Dermis microvascular lymphatic vessel endothelial cell (primary cell): Measurements from ENCODE around the gene SLC25A38. TPM values are rescaled to one million over a fixed set of nuclear protein-coding genes. Genes with fewer than 3 reads are reported as not detected.
"Not testable (repeated sequence)": the region's sequence is repeated elsewhere in the genome, so short reads cannot be mapped to it uniquely, and the experiment has no call there.

ENCODE experiments used
- DNase-seq, 2 donors: peaks; one replicate each; pipeline versions ENCODE4 v3.0.0 to v3.0.0-alpha.2; 2010; ENCODE audit warnings: low read depth in 2 of 2
- total RNA-seq: library from RNA; depleted of rRNA; stranded (reverse); fragments of >200 nt; gene quantifications from 2 replicates; pipeline ENCODE4 v1.2.1, GENCODE V29; 2014

SLC25A38 gene
- total RNA-seq, 1 donor from 2014 or later = 13.5 TPM

- DNase-seq = peak in 1 of 2 donors; percentile 19
These were observed 24.1 kb downstream of the SLC25A38 start for GRCh38 chr3:39407259-39407629.

GRCh38 chr3:39407773-39408492 lies 24.8 kb downstream of the SLC25A38 start:
- DNase-seq = no peak

- no peak for DNase-seq
These were observed 25.6 kb downstream of the SLC25A38 start for GRCh38 chr3:39408493-39409372.

- DNase-seq = no peak
These were observed 26.5 kb downstream of the SLC25A38 start for GRCh38 chr3:39409514-39410136.

DNA sequence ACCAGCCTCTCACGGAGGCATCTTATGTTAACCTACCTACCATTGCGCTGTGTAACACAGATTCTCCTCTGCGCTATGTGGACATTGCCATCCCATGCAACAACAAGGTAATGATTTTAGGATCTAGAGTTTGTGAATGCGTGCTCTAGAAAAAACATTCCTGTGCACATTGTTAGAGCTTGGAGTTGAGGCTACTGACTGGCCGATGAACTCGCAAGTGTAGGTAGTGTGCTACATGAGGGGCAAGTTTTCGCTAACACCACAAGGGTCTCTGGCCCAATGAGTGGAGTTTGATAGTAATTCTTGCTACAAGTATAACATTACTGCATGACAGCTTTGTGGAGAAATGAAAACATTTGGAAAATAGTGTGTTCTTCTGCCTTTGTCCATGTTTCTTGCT lies 27.7 kb downstream of the SLC25A38 start:
- DNase-seq = no peak

DNA sequence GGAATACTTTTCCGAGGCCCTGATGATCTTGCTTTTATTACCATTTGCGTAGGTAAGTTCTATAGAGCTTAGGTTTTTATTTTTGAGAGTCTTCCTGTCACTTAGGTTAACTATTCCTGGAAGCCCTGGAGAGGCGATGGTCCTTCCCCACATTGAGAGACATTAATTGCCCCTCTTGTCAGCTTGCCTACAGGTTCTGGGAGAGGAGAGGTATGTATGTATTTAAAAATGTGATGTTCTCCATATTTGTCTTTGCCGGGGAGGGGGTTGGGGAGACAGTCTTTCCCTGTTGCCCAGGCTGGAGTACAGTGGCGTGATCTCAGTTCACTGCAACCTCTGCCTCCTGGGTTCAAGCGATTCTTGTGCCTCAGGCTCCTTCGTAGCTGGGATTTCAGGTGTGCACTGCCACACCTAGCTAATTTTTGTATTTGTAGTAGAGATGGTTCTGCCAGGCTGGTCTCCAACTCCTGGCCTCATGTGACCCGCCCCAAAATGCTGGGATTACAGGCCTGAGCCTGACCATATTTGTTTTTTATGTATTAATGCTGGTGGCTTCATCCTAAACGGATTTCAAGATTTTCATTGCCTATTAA lies 29.6 kb downstream of the SLC25A38 start:
- no peak for DNase-seq

DNA sequence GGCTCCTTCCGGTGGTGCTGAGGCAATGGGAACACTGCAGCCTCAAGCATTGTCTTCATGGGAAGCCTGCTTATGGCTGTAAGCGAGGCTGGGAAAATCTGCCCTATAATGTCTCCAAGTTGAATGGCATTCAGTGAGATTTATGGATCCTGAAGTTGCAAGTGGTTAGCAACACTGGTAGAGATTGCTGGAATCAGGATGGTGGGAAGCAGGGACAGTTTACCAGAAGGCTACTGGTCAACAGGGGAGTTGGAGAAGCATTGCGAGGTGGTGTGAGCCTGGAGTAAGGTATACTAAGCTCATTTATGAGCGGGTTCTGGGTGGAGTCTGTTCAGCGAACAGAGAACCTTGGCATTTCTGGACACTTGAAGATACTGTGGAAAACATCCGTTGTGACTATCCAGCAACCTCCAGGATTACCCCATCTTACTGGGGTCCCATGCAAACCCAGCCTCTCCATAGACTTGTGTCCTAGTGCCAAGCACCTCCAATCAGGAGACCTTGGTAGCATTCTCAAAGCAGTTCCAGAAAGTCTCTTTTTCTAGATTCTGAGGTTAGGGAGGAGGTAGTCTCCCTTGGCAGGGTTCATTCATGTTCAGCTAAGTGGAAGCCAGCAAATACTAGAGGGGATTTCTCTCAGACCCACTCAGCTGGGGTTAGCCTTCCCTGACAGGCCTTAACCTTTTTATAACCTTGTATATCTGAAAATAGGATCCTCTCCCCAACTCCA lies 30.7 kb downstream of the SLC25A38 start:
- DNase-seq = no peak

DNA sequence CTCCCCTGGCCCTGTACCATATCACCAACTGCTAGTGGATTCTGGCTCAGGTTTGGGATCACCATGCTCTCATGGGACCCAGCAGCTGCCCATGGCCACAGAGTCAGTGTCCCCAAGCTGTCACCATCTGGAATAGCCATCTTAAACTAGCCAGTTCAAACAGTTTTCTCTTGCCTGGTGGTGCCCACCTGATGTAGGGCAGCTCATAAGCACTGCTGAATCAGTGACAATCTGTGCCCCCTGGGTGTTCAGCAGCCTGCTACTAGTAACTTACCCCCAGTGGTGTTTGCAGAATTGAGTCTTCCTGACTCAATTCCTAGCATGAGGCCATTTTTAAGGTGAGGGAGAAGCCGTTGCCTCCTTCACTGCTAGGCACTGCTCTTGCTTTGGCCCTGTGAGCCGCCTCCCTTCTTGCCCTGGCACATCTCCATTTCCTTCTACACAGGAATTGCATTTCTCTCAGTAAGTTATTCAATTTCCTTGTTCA lies 31.3 kb downstream of the SLC25A38 start:
- no peak for DNase-seq

- not testable (repeated sequence) for DNase-seq
These were observed 32.1 kb downstream of the SLC25A38 start for GRCh38 chr3:39415302-39415701.

DNA sequence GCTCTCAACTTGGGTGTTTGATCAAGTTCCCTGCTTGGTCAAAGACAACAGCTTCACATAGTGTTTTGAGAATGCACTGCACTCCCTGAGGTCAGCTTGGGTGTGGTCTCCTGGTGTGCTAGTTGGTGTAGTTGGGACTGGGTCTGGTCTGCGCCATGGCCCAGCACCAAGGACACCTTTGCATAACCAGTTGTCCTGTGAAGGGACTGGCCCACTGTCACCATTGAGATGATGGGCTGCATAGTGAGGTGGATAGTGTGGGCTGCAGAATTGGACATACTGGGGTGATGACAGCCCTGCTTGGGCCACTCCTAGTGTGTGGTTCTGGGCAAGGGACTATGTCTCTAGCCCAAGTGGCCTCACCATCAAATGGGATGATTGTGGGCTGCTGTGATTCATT lies 32.8 kb downstream of the SLC25A38 start:
- no peak for DNase-seq

GRCh38 chr3:39416998-39417397 lies 33.8 kb downstream of the SLC25A38 start:
- not testable (repeated sequence) for DNase-seq

DNA sequence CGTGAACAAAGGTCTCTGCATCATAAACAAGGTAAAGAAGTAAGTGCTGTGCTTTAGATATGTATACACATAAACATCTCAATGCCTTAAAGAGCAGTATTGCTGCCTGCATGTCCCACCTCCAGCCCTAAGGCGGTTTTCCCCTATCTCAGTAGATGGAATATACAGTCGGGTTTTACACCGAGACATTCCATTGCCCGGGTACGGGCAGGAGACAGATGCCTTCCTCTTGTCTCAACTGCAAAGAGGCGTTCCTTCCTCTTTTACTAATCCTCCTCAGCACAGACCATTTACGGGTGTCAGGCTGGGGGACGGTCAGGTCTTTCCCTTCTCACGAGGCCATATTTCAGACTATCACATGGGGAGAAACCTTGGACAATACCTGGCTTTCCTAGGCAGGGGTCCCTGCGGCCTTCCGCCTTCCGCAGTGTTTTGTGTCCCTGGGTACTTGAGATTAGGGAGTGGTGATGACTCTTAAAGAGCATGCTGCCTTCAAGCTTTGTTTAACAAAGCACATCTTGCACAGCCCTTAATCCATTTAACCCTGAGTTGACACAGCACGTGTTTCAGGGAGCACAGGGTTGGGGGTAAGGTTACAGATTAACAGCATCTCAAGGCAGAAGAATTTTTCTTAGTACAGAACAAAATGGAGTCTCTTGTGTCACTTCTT lies 35.5 kb downstream of the SLC25A38 start:
- DNase-seq = not testable (repeated sequence)

DNA sequence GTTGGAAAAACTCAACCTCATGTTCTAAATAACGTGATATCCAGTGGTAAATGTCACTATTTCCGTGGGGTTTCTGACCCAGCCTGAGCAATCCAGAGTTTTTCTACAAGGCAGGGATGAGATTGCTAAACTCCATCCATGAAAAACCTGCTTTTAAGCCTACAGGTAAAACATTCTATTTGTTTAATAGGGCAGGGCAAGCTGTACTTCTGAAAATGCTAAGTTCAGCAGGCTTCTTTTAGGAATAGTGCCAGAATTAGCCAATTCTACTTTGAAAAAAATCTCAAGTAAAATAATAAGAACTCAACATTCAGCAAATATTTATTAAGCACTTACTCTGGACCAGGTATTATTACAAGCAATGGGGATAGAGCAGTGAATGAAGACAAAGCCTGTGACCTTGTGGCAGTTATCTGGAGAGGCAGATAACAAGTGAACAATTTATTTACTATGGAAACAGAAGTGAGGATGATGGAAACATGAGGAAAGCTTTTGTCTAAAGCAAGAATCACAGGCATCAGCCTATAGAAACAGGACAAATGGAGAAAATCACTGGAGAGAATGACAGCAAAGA lies 36.7 kb downstream of the SLC25A38 start:
- no peak for DNase-seq

GRCh38 chr3:39420543-39420942 lies 37.4 kb downstream of the SLC25A38 start:
- DNase-seq = no peak

DNA sequence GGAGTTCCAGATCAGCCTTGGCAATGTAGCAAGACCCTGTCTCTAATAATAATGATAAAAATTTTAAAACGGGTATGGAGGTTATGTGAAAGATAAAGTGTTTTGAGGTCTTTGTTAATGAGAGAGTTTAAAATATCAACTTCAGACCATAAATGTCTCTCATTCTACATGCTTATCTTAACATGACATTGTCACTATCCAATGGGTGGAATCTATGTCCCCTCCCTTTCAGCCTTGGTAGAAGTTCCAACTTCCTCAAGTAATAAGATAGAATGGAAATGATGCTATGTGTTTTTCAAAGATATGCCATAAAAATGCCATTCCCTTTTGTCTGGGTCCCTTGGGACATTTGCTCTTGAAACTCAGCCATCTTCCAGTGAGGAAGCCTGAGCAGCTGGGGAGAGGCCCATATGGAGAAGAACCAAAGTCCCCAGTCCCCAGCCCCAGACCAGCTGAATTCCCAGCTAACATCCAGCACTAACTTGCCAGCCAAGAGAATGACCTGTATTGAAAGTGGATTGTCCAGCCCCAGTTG lies 40.3 kb downstream of the SLC25A38 start:
- no peak for DNase-seq

- DNase-seq = no peak
These were observed 43.1 kb downstream of the SLC25A38 start for GRCh38 chr3:39426312-39426711.

GRCh38 chr3:39427506-39427905 lies 44.3 kb downstream of the SLC25A38 start:
- DNase-seq = no peak

GRCh38 chr3:39428745-39429201 lies 45.6 kb downstream of the SLC25A38 start:
- DNase-seq = peak; percentile 57 to 93

- no peak for DNase-seq
These were observed 46.3 kb downstream of the SLC25A38 start for GRCh38 chr3:39429466-39429865.

- no peak for DNase-seq
These were observed 49.2 kb downstream of the SLC25A38 start for GRCh38 chr3:39432342-39432741.
